ENCODE measurements around the gene TPCN1. TPM values are rescaled to one million over a fixed set of nuclear protein-coding genes. Genes with fewer than 3 reads are reported as not detected.

TPCN1 gene
- total and polyA plus RNA-seq, 9 donors: 28.0 to 65.6 (median 47.6) TPM

- Histone ChIP-seq H3K4me1 (ENCODE audit: insufficient read depth) (peaks cover 6% of the 10 kb centered on the region), H3K27ac (no peak overlapping the region), H3K4me3 (no peak overlapping the region), H3K27me3 (no peaks in the 10 kb centered on the region), H3K36me3 (no peaks in the 10 kb centered on the region), H3K9me3 (no peaks in the 10 kb centered on the region)
- 72 to 77% (median 75%) methylated on average over 5 of the region's 5 CpGs for WGBS, 3 donors
- intact Hi-C loops (cut with DNase I): no loop called here
- DNase-seq: no peak
- TF ChIP-seq EP300 (IDR thresholded peaks at IDR 0.05) (no peak), POLR2A (IDR thresholded peaks at IDR 0.05) (no peak), CTCF (IDR thresholded peaks at IDR 0.05) (no peak)
Measured at GRCh38 chr12:113236539-113237399, 15.5 kb downstream of the TPCN1 start.

- no peaks in the 10 kb centered on the region for H3K36me3 ChIP-seq
- peaks cover 6% of the 10 kb centered on the region for H3K4me1 ChIP-seq (ENCODE audit: insufficient read depth)
- H3K9me3 ChIP-seq: no peaks in the 10 kb centered on the region
- H3K4me3 ChIP-seq: no peak overlapping the region
- H3K27ac ChIP-seq: no peak overlapping the region
- TF ChIP-seq CTCF (IDR thresholded peaks at IDR 0.05): no peak
- TF ChIP-seq POLR2A (IDR thresholded peaks at IDR 0.05): no peak
- TF ChIP-seq EP300 (IDR thresholded peaks at IDR 0.05): no peak
- no peaks in the 10 kb centered on the region for H3K27me3 ChIP-seq
- intact Hi-C loops (cut with DNase I): no loop called here
- 83 to 91% (median 85%) methylated on average over 4 of the region's 4 CpGs for WGBS, 3 donors
- no peak for DNase-seq
Measured at GRCh38 chr12:113237748-113238147, 16.5 kb downstream of the TPCN1 start.

GRCh38 chr12:113238309-113238708 lies 17.0 kb downstream of the TPCN1 start:
- intact Hi-C loops (cut with DNase I): no loop called here
- Histone ChIP-seq H3K4me1 (ENCODE audit: insufficient read depth) (peaks cover 6% of the 10 kb centered on the region), H3K4me3 (no peak overlapping the region), H3K27ac (no peak overlapping the region), H3K9me3 (no peaks in the 10 kb centered on the region), H3K36me3 (no peaks in the 10 kb centered on the region), H3K27me3 (no peaks in the 10 kb centered on the region)
- 63 to 72% (median 68%) methylated on average over 3 of the region's 3 CpGs for WGBS, 3 donors
- no peak for DNase-seq
- TF ChIP-seq EP300 (IDR thresholded peaks at IDR 0.05): no peak

GRCh38 chr12:113239288-113239771 lies 18.1 kb downstream of the TPCN1 start:
- H3K27ac ChIP-seq: peak overlapping the region in 1 of 2 donors; percentile 42
- H3K4me3 ChIP-seq: no peak overlapping the region
- H3K9me3 ChIP-seq: no peaks in the 10 kb centered on the region
- H3K36me3 ChIP-seq: no peaks in the 10 kb centered on the region
- peaks cover 6% of the 10 kb centered on the region for H3K4me1 ChIP-seq (ENCODE audit: insufficient read depth)
- no peaks in the 10 kb centered on the region for H3K27me3 ChIP-seq
- intact Hi-C loops (cut with DNase I): no loop called here
- 18 to 40% (median 25%) methylated on average over 3 of the region's 3 CpGs for WGBS, 3 donors
- DNase-seq: no peak
- TF ChIP-seq EP300 (IDR thresholded peaks at IDR 0.05): no peak
- no peak for TF ChIP-seq CTCF (IDR thresholded peaks at IDR 0.05)
- no peak for TF ChIP-seq POLR2A (IDR thresholded peaks at IDR 0.05)

- Histone ChIP-seq H3K36me3 (no peaks in the 10 kb centered on the region), H3K9me3 (no peaks in the 10 kb centered on the region), H3K27me3 (no peaks in the 10 kb centered on the region), H3K4me1 (ENCODE audit: insufficient read depth) (peaks cover 8% of the 10 kb centered on the region), H3K4me3 (no peak overlapping the region), H3K27ac (peak overlapping the region in 1 of 2 donors; percentile 42)
- 16 to 21% (median 20%) methylated on average over 12 of the region's 12 CpGs for WGBS, 3 donors
- DNase-seq: peak in 4 of 5 donors; percentile 35 to 69 (median 61)
- TF ChIP-seq CTCF (IDR thresholded peaks at IDR 0.05): no peak
- no peak for TF ChIP-seq POLR2A (IDR thresholded peaks at IDR 0.05)
- TF ChIP-seq EP300 (IDR thresholded peaks at IDR 0.05): no peak
- intact Hi-C loops (cut with DNase I): no loop called here
Measured at GRCh38 chr12:113239811-113240331, 18.6 kb downstream of the TPCN1 start.

Measured in ovary (tissue), 9 donors.